Measurements from ENCODE around the gene FAM83C. TPM values are rescaled to one million over a fixed set of nuclear protein-coding genes. Genes with fewer than 3 reads are reported as not detected.

Gene FAM83C
- total RNA-seq, 1 experiment from 2014 or later: not detected

DNA sequence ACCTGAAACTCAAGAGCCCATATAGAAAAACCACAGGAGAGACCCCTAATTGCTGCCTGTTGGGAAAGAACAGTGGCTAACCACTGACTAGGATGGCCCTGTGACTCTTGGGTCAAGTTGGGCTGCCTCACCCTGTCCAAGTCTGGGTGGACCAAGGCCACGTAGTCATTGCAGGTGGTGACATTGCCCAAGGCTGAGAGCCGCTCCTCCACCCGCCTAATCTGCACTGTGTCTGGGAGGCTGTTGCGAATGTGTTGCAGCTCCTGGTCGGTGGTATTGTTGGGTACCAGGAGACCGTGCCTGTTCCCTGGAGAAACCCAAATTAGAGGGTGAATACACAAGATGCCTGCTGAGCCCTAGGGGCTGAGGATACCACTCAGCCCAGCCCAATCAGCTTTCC is 11.7 kb downstream of the FAM83C start:
- H3K4me3 ChIP-seq (replicated peaks in 1 of 2; ENCODE audit: low read depth in 1 of 2, low read length in 2 of 2): no peak overlapping the region
- ChIA-PET RAD21 (ENCODE audit: low non-redundant PET in 1 of 2, low total read pairs in 2 of 2, uncharacterized antibody in 2 of 2, unreplicated experiment in 2 of 2) (no interaction called here), POLR2A (interaction anchor here (1.0 kb wide), 1 partner anchor 37 kb away, joined by 3 read pairs; no protein-coding TSS in a partner anchor), CTCF (no interaction called here)
- no peaks in the 10 kb centered on the region for H4K20me1 ChIP-seq (ENCODE audit: insufficient read depth)
- H2AFZ ChIP-seq (ENCODE audit: low read depth, low read length, poor library complexity, severe bottlenecking): no peak overlapping the region
- H3K27me3 ChIP-seq (ENCODE audit: insufficient read depth, low read length): no peaks in the 10 kb centered on the region
- peaks cover 21 to 50% of the 10 kb centered on the region in 2 experiments for H3K36me3 ChIP-seq (ENCODE audit: control insufficient read depth in 1 of 2, insufficient read depth in 2 of 2, low read length in 2 of 2)
- no TSS peak for BruUV-seq (replicated peaks)
- no peak overlapping the region for H3K4me2 ChIP-seq (ENCODE audit: low read length)
- H3K79me2 ChIP-seq (ENCODE audit: insufficient read depth, low read length): peaks cover 74% of the 10 kb centered on the region
- H3K9me3 ChIP-seq (ENCODE audit: control insufficient read depth in 1 of 2, insufficient read depth in 1 of 2, low read depth in 1 of 2, low read length in 2 of 2): no peaks in the 10 kb centered on the region
- TF ChIP-seq EZH2 (IDR thresholded peaks at IDR 0.05) (no peak), SRF (IDR thresholded peaks at IDR 0.05; ENCODE audit: low read depth) (no peak), SIN3A (IDR thresholded peaks at IDR 0.05; ENCODE audit: low read depth) (no peak), ZFX (IDR thresholded peaks at IDR 0.05) (no peak), YY1 (IDR thresholded peaks at IDR 0.05; ENCODE audit: extremely low read depth, insufficient replicate concordance, low read depth, low read length) (no peak), CBX3 (IDR thresholded peaks at IDR 0.05; ENCODE audit: low read depth) (no peak), EGR1 (IDR thresholded peaks at IDR 0.05; ENCODE audit: low read depth) (no peak), FOSL1 (IDR thresholded peaks at IDR 0.05; ENCODE audit: low read depth) (no peak), JUND (IDR thresholded peaks at IDR 0.05) (no peak), TCF7L2 (IDR thresholded peaks at IDR 0.05; ENCODE audit: borderline replicate concordance, extremely low read depth, insufficient read depth, insufficient read length) (no peak), RAD21 (IDR thresholded peaks at IDR 0.05; ENCODE audit: low read depth) (no peak)
- TF ChIP-seq, protein P1, sequence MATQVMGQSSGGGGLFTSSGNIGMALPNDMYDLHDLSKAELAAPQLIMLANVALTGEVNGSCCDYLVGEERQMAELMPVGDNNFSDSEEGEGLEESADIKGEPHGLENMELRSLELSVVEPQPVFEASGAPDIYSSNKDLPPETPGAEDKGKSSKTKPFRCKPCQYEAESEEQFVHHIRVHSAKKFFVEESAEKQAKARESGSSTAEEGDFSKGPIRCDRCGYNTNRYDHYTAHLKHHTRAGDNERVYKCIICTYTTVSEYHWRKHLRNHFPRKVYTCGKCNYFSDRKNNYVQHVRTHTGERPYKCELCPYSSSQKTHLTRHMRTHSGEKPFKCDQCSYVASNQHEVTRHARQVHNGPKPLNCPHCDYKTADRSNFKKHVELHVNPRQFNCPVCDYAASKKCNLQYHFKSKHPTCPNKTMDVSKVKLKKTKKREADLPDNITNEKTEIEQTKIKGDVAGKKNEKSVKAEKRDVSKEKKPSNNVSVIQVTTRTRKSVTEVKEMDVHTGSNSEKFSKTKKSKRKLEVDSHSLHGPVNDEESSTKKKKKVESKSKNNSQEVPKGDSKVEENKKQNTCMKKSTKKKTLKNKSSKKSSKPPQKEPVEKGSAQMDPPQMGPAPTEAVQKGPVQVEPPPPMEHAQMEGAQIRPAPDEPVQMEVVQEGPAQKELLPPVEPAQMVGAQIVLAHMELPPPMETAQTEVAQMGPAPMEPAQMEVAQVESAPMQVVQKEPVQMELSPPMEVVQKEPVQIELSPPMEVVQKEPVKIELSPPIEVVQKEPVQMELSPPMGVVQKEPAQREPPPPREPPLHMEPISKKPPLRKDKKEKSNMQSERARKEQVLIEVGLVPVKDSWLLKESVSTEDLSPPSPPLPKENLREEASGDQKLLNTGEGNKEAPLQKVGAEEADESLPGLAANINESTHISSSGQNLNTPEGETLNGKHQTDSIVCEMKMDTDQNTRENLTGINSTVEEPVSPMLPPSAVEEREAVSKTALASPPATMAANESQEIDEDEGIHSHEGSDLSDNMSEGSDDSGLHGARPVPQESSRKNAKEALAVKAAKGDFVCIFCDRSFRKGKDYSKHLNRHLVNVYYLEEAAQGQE (IDR thresholded peaks at IDR 0.05; ENCODE audit: low read depth): no peak
- TF ChIP-seq, protein P2, sequence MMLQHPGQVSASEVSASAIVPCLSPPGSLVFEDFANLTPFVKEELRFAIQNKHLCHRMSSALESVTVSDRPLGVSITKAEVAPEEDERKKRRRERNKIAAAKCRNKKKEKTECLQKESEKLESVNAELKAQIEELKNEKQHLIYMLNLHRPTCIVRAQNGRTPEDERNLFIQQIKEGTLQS (IDR thresholded peaks at IDR 0.05): no peak
- H3K9ac ChIP-seq (ENCODE audit: low read length): no peak overlapping the region
- no peak overlapping the region; the same call in 1 of the 2 replicates for H3K27ac ChIP-seq (ENCODE audit: low read depth, low read length)
- no peaks in the 10 kb centered on the region for H3K9me2 ChIP-seq (ENCODE audit: insufficient read depth)
- H3K4me1 ChIP-seq (ENCODE audit: control insufficient read depth in 1 of 2, insufficient read depth in 2 of 2, low read length in 2 of 2): peaks cover 14 to 41% of the 10 kb centered on the region in 2 experiments; a peak in 3 of 4 replicates
- intact Hi-C loops (cut with micrococcal nuclease): no loop called here
- DNase-seq (ENCODE audit: low read depth, low spot score) (no peak), ATAC-seq (no peak)
